ENCODE results near the gene CEP41.

CEP41 gene, protein sequence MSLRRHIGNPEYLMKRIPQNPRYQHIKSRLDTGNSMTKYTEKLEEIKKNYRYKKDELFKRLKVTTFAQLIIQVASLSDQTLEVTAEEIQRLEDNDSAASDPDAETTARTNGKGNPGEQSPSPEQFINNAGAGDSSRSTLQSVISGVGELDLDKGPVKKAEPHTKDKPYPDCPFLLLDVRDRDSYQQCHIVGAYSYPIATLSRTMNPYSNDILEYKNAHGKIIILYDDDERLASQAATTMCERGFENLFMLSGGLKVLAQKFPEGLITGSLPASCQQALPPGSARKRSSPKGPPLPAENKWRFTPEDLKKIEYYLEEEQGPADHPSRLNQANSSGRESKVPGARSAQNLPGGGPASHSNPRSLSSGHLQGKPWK

DNA sequence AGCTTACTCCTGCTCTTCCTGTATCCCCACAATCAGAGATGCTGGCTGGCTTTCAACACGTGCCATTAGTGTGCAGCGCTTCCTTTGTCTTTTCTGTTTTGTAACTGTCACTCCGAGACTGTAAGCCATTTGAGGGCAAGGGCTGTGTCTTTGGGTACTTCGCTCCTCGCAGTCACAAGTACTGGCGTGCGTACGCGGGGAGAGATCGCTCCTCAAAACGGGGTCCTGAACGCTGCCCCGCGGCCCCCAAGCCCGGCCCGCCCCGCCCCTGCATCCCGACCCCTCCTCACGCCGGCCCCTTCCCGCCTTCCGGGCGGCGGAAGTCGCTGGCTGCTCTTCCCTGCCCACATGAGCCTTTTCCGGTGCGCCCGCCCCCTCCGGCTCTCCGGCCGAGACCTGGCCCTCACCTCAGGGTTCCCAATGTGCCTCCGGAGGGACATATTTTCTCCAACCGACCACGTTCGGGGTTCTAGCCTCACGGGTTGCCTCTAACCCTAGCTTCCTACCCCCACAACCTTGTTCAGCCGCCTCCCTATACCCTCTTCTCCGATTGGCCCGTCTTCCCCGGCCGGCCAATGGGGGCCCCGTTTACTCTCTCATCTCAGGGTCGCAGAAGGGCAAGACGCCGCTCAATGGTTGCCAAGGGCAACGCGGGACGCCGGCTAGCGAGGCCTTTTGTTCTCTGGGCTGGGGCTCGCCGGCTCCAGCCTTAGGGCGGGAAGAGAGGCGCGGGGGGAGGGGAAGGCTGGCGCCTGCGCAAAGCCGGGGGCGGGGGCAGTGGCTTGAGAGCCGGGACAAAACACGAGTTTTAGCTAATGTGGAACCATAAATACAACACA lies at the start of gene CEP41:
CEP41 (minus strand) TSS at position 490 of the 839 bp plus-strand sequence; CDS start at position 440, 50 bp downstream.
- DNase-seq (ENCODE audit: low spot score): peak; percentile 93

DNA sequence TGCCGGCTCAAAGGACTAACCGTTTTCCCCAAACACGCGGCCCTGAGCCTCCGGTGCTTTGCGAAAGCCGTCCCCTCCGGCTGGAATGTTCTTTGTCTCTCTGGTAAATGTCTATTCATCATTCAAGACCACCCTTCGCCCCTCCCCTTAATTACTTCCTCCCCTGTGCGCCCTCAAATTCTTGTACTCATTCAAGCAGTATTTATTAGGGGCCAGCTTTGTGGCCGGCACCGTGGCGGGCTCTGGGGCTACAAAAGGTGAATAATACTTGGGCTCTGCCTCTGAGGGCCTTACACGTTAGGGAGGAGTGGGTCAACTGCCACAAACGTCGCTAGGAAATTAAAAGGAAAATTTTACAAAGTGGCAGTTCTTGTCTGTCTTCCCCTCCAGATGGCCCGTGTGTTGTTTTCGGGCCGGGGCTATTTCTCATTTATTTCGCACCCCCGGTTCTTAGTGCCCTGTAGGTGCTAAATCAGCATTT lies 49.5 kb upstream of the CEP41 start:
- no peak for DNase-seq (ENCODE audit: low spot score)

GRCh38 chr7:130489140-130489983 lies 48.5 kb upstream of the CEP41 start:
- DNase-seq (ENCODE audit: low spot score): no peak

GRCh38 chr7:130488392-130489139 lies 47.8 kb upstream of the CEP41 start:
- DNase-seq (ENCODE audit: low spot score): no peak

GRCh38 chr7:130486954-130487436 lies 46.2 kb upstream of the CEP41 start:
- DNase-seq (ENCODE audit: low spot score): no peak

- peak; percentile 64 for DNase-seq (ENCODE audit: low spot score)
Measured at GRCh38 chr7:130486114-130486953, 45.5 kb upstream of the CEP41 start.

GRCh38 chr7:130485734-130486113 lies 44.9 kb upstream of the CEP41 start:
- DNase-seq (ENCODE audit: low spot score): no peak

DNA sequence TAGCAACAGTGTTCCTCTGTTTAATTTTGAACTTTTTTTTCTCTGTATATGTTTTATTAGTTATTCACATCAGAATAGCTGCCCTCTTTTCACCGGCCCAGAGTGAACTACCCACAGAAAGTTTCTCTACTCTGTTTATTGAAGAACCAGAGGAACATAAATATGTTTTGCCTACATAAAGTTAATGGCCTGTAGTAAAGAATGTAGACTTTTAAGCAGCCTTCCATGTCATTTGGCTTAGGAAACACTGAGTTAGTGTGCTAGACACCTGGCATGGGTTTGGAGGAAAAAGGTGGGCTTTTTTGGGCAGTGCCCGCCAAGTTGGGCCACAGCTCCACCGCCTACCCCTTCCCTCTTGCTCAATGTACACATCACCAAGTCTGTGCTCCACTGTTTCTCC lies 42.2 kb upstream of the CEP41 start:
- no peak for DNase-seq (ENCODE audit: low spot score)

DNA sequence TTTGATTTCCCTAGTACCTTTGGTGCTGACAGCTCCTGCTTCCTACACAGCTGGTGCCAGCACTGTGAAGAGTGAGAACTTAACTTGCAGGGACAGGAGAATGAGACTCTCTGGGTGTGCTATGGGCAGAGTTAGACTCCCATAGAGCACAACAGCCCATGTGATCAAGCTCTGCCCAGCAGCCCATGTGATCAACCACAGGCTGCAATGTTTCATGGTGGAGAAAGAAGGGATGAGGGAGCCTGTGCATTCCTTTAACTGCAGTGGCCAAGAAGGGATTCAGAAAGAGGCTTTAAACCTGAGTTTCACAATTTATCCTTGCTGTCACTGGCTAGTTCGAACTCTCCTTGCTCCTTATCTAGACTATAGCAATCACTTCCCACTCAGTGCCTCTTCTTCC lies 41.1 kb upstream of the CEP41 start:
- DNase-seq (ENCODE audit: low spot score): no peak

DNA sequence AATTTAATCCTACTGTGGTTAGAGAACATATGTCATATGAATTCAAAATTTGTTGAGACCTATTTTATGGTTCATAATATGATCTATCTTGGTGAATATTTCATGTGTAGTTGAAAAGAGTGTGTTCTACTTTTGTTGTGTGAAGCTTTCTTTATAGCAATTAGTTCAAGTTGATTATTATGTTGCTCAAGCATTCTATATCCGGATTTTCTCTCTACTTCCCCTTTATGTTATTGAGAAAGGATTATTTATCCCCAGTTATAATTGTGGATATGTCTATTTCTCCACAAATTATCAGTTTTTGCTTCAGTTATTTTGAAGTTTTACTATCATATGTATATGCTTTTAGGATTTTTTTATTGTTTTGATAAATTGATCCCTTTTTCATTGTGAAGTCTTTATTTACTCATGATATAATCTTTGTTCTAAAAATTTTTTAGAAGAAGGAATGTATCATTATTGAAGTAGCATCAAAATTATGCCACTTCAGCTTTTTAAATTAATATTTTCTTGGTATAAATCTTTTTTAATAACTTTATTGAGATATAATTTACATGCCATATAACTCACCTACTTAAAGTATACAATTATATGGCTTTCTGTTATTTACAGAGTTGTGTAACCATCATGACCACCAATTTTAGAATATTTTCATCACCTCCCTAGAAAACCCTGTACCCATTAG lies 39.0 kb upstream of the CEP41 start:
- no peak for DNase-seq (ENCODE audit: low spot score)

GRCh38 chr7:130478991-130479390 lies 38.2 kb upstream of the CEP41 start:
- DNase-seq (ENCODE audit: low spot score): no peak

DNA sequence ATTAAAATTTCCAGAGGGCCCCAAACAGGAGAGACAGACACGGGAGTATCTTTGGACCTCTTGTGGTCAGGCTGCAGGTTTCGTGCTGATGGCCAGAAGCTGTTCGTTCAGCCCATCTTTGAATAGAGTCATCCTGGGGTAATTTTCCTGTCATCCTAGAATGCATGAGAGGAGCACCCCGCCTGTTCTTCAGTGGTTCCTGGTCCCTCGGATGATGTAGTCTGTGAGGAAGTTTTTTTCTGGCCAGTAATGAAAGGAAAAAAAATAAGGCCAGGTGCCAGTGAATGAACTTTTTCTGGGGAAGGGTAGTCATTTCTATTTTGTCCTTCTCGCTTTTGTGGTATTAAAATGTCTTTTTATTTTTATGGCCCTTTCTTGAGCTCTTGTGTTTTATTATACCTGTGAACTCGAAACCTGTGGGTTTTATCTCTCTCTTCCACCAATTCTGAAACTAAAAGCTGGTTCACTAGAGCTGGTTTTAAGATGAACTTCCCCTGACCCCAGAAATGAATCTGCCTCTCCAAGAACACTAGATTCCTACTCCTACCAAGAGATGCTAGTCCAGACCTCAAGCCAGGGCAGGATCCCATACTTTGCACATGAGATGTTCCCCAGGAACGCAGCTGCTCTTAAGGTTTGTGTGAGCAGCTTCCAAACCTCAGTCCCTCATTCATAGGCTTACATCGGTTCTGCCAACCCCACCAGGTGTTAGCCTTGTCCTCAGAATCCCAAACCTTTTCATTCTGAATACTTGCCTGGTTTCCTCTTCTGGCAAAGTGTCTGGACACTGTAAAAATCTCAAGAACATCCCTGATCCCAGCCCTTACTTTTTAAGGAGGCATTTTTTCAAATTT lies 35.7 kb upstream of the CEP41 start:
- DNase-seq (ENCODE audit: low spot score): no peak

- no peak for DNase-seq (ENCODE audit: low spot score)
Measured at GRCh38 chr7:130475776-130476175, 35.0 kb upstream of the CEP41 start.

DNA sequence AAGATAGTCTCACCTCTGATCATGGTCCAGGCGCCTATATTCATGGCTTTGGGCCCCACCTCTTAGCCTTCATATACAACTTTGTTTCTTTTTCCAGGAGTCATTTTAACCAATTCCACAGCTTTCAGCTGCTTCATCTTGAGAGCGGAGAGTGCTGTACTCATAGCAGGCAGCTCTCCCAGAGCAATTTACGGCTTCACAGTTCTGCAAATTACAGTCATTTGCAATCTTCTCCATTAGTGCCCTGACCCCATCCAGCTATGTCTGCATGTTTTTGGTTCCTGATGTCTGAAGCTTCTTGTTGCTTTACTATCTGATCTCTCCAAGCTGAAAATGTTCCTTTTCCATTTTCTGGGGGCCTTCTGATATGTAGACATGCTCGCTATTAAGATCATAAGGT lies 33.1 kb upstream of the CEP41 start:
- DNase-seq (ENCODE audit: low spot score): no peak

DNA sequence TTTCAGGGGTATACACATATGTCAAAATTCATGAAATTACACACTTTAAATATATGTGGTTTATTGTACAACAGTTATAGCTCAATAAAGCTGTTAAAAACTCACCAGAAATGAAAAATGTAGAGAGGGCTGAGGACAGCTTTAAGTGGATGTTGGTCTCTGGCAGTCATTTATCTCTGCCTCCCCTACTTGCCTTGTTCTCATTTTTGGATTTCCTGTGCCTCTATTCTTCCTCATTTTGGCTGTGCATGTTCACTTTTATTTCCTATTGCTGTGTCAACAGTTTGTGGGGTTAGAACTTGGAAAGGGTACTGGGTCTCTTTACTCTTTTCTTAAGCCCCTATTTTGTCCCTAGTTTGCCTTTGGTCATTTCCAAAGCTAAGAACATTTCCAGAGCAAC lies 32.5 kb upstream of the CEP41 start:
- DNase-seq (ENCODE audit: low spot score): no peak

- DNase-seq (ENCODE audit: low spot score): no peak
Measured at GRCh38 chr7:130471974-130472373, 31.2 kb upstream of the CEP41 start.

DNA sequence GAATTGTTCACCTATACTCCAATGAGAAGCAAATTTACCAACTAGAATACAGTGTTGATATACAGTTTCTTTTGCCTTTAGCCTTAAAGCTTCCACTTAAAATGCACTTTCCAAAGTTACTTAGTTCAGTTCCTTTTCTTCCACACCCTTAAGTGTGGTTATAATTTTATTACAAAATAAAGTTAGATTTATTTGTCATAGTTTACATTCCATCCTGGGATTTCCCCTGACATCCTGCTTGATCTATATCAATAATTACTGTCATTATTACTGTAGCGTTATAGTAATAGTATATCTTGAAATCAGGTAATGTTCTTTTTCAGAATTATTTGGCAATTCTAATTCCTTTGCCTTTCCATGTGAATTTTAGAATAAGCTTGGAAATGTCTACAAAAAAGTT lies 27.8 kb upstream of the CEP41 start:
- DNase-seq (ENCODE audit: low spot score): no peak

- DNase-seq (ENCODE audit: low spot score): no peak
Measured at GRCh38 chr7:130463553-130464434, 23.0 kb upstream of the CEP41 start.

All from CD4-positive, alpha-beta T cell treated with Interleukin-15 for 4 hours (primary cell).